Measurements from ENCODE around the gene ZFP64.

Gene ZFP64

DNA sequence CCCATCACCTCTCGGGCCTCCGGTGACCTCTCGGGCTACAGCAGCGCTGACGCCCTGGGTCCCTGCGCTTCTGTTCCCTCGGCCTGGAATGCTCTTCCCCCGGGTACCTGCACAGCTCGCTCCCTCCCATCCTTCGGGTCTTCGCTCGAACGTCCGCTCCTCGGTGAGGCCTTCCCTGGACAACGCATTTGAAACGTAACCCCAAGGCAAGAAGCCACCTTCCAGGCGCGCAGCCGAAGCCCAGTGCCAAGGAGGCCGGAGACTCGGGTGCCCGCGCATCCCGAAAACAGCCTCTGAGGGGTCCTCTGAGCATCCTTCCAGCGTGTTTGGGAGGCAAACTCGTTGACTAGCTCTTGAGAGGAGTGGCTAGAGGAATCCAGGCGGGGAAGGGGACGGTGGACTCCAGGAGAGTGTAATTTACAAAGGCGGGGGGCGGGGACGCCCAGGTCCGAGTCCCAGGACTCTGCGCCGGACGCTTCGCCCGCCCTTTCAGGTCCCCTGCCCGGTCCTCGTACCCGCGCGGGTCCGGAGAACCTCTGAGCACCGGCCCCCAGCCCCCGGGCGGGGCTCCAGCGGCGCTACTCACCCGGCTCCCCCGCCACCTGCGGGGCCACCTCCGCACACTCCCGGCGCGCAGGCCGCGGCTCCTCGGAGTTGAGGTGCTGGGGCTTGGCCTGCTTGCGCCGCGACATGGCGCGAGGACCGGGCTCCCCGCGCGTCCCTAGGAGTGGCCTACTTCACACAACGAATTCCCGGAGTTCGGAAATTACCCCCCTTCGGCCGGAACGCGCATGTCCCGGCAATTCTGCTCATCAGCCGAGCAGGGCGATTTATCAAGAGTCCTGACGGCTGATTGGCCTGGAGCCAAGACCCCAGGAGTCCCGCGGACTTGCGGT, 86.8 kb downstream of the ZFP64 start:
- DNase-seq (ENCODE audit: low read depth in 2 of 2) = no peak

DNA sequence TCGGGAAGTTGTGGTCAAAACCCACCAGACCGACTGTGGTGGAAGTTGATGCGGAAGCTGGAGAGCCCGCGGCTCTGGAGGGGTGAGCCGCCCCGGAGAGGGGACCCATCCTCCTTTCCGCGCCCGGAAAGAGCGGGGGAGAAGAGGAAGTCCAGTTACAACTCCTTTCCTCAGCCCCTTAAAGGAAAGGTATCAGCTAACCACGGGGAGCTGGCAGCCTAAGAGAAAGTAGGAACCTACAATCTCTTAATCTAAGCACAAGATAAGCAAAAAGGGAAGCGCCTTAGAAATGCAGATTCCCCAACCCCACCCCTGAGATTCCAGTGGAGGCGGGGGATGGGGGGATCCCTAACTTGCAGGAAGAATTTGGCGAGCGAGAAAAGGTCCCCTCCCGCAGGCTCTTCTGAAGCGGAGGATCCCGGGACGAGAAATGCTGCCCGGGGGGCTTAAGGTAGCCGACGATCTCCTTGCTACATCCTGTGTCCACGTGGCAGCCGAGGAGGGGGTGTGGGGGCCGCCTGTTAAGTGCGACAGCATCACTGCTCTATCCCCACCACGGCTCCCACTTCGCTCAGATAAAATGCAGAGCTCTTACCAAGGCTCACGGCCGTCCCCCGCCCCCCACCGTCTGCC, 87.5 kb downstream of the ZFP64 start:
- no peak for DNase-seq (ENCODE audit: low read depth in 2 of 2)

- DNase-seq (ENCODE audit: low read depth in 2 of 2) = no peak
Measured at GRCh38 chr20:52103335-52103912, 88.2 kb downstream of the ZFP64 start.

GRCh38 chr20:52102559-52102958, 89.0 kb downstream of the ZFP64 start:
- no peak for DNase-seq (ENCODE audit: low read depth in 2 of 2)

- no peak for DNase-seq (ENCODE audit: low read depth in 2 of 2)
Measured at GRCh38 chr20:52102126-52102525, 89.5 kb downstream of the ZFP64 start.

All from stimulated activated CD4-positive, alpha-beta T cell treated with anti-CD3 and anti-CD28 coated beads, Interleukin-12 subunit alpha, Interleukin-12 subunit beta, amount 100 ng/mL, for 24 hours (primary cell).